GM19193 (cell line): ENCODE measurements around the gene GDI2.

Experiments
- POLR2A ChIP-seq: IDR thresholded peaks from 4 replicates; pipeline ENCODE4 v1.6.1; 2011; ENCODE audit not compliant: insufficient read depth, insufficient read length; ENCODE audit errors: extremely low read depth

Gene GDI2

GRCh38 chr10:5737352-5737751, 75.9 kb downstream of the GDI2 start:
- no peak for TF ChIP-seq POLR2A

- TF ChIP-seq POLR2A = no peak
These were observed 76.6 kb downstream of the GDI2 start for GRCh38 chr10:5736591-5736990.

GRCh38 chr10:5735119-5735518, 78.1 kb downstream of the GDI2 start:
- no peak for TF ChIP-seq POLR2A

GRCh38 chr10:5732141-5732540, 81.1 kb downstream of the GDI2 start:
- no peak for TF ChIP-seq POLR2A

- TF ChIP-seq POLR2A = no peak
These were observed 81.7 kb downstream of the GDI2 start for GRCh38 chr10:5731559-5731958.

- TF ChIP-seq POLR2A = no peak
These were observed 82.5 kb downstream of the GDI2 start for GRCh38 chr10:5730766-5731165.

GRCh38 chr10:5723692-5724091, 89.5 kb downstream of the GDI2 start:
- no peak for TF ChIP-seq POLR2A

GRCh38 chr10:5720182-5720581, 93.1 kb downstream of the GDI2 start:
- TF ChIP-seq POLR2A = no peak

- no peak for TF ChIP-seq POLR2A
These were observed 93.7 kb downstream of the GDI2 start for GRCh38 chr10:5719546-5719945.
